ENCODE results near the gene ANKMY1. TPM values are rescaled to one million over a fixed set of nuclear protein-coding genes. Genes with fewer than 3 reads are reported as not detected.

The ANKMY1 gene
- total and polyA plus RNA-seq, 8 donors = 3.1 to 79.4 (median 9.7) TPM

GRCh38 chr2:240593026-240593702 lies 35.4 kb upstream of the ANKMY1 start:
- Histone ChIP-seq H3K36me3 (peaks cover 16 to 88% (median 84%) of the 10 kb centered on the region in 4 donors), H3K9me3 (no peaks in the 10 kb centered on the region), H3K27me3 (no peaks in the 10 kb centered on the region), H3K4me3 (no peak overlapping the region), H3K27ac (no peak overlapping the region), H3K4me1 (peaks cover 22 to 63% (median 49%) of the 10 kb centered on the region in 4 donors)
- 85 to 94% (median 88%) methylated on average over 14 to 20 of the region's 20 CpGs for WGBS, 5 donors
- DNase-seq = no peak
- intact Hi-C loops (cut with DNase I; ENCODE audit: low total_unique reads) = no loop called here
- TF ChIP-seq POLR2A (IDR thresholded peaks at IDR 0.05) = no peak
- TF ChIP-seq POLR2AphosphoS5 (IDR thresholded peaks at IDR 0.05) = no peak
- no peak for TF ChIP-seq CTCF (IDR thresholded peaks at IDR 0.05)
- TF ChIP-seq EP300 (IDR thresholded peaks at IDR 0.05) = no peak

- intact Hi-C loops (cut with DNase I; ENCODE audit: low total_unique reads) = no loop called here
- no peaks in the 10 kb centered on the region for H3K9me3 ChIP-seq
- TF ChIP-seq POLR2AphosphoS5 (IDR thresholded peaks at IDR 0.05) = no peak
- no peak for TF ChIP-seq EP300 (IDR thresholded peaks at IDR 0.05)
- TF ChIP-seq CTCF (IDR thresholded peaks at IDR 0.05) = no peak
- no peak overlapping the region for H3K4me3 ChIP-seq
- no peaks in the 10 kb centered on the region for H3K27me3 ChIP-seq
- peaks cover 12 to 76% (median 71%) of the 10 kb centered on the region in 4 donors for H3K36me3 ChIP-seq
- H3K27ac ChIP-seq = no peak overlapping the region
- WGBS, 5 donors = 91 to 96% (median 95%) methylated on average over 12 to 13 of the region's 13 CpGs
- H3K4me1 ChIP-seq = peaks cover 33 to 71% (median 56%) of the 10 kb centered on the region in 4 donors
- no peak for DNase-seq
These were observed 34.0 kb upstream of the ANKMY1 start for GRCh38 chr2:240591784-240592183.

GRCh38 chr2:240591226-240591625 lies 33.4 kb upstream of the ANKMY1 start:
- DNase-seq = no peak
- intact Hi-C loops (cut with DNase I; ENCODE audit: low total_unique reads) = no loop called here
- no peak overlapping the region for H3K27ac ChIP-seq
- H3K4me1 ChIP-seq = peaks cover 32 to 65% (median 50%) of the 10 kb centered on the region in 4 donors
- no peaks in the 10 kb centered on the region for H3K9me3 ChIP-seq
- no peaks in the 10 kb centered on the region for H3K27me3 ChIP-seq
- peaks cover 12 to 70% (median 66%) of the 10 kb centered on the region in 4 donors for H3K36me3 ChIP-seq
- WGBS, 5 donors = 88 to 93% (median 92%) methylated on average over 6 of the region's 6 CpGs
- no peak for TF ChIP-seq POLR2A (IDR thresholded peaks at IDR 0.05)
- TF ChIP-seq EP300 (IDR thresholded peaks at IDR 0.05) = no peak
- no peak for TF ChIP-seq POLR2AphosphoS5 (IDR thresholded peaks at IDR 0.05)
- no peak overlapping the region for H3K4me3 ChIP-seq

- Histone ChIP-seq H3K9me3 (no peaks in the 10 kb centered on the region), H3K4me1 (peaks cover 28 to 60% (median 46%) of the 10 kb centered on the region in 4 donors), H3K27ac (no peak overlapping the region), H3K27me3 (no peaks in the 10 kb centered on the region), H3K36me3 (peaks cover 12 to 65% (median 61%) of the 10 kb centered on the region in 4 donors), H3K4me3 (no peak overlapping the region)
- WGBS, 5 donors = 95 to 98% (median 96%) methylated on average over 20 to 21 of the region's 21 CpGs
- TF ChIP-seq POLR2AphosphoS5 (IDR thresholded peaks at IDR 0.05) = no peak
- no peak for TF ChIP-seq POLR2A (IDR thresholded peaks at IDR 0.05)
- TF ChIP-seq EP300 (IDR thresholded peaks at IDR 0.05) = no peak
- TF ChIP-seq CTCF (IDR thresholded peaks at IDR 0.05) = no peak
- intact Hi-C loops (cut with DNase I; ENCODE audit: low total_unique reads) = no loop called here
- no peak for DNase-seq
These were observed 32.9 kb upstream of the ANKMY1 start for GRCh38 chr2:240590681-240591111.

Measured in stomach (tissue), 9 donors.